Hepatocyte (in vitro differentiated cells): ENCODE measurements around the gene SCFD1. TPM values are rescaled to one million over a fixed set of nuclear protein-coding genes. Genes with fewer than 3 reads are reported as not detected.

Experiments used
- DNase-seq: peaks from one replicate; pipeline ENCODE4 v3.0.0-alpha.2; 2016; ENCODE audit warnings: low spot score
- H2AFZ ChIP-seq: fragments of 200-600 bp; sonication (generic); 2 replicates; pipeline ENCODE4 v1.6.0; 2016; ENCODE audit warnings: antibody characterized with exemption, mild to moderate bottlenecking
- H3K27ac ChIP-seq: fragments of 200-600 bp; sonication (generic); 2 replicates; pipeline ENCODE4 v1.5.1; 2016; ENCODE audit warnings: mild to moderate bottlenecking
- H3K27me3 ChIP-seq: fragments of 200-600 bp; sonication (generic); 2 replicates; pipeline ENCODE4 v1.6.1; 2016
- H3K36me3 ChIP-seq: fragments of 200-600 bp; sonication (generic); replicated peaks from 2 replicates; pipeline ENCODE4 v1.5.1; 2016; ENCODE audit warnings: low read depth; ENCODE audit not compliant: insufficient read depth
- H3K4me1 ChIP-seq: fragments of 200-600 bp; sonication (generic); 2 replicates; pipeline ENCODE4 v1.5.1; 2016; ENCODE audit warnings: mild to moderate bottlenecking, moderate library complexity; ENCODE audit not compliant: insufficient read depth
- H3K4me2 ChIP-seq: fragments of 200-600 bp; sonication (generic); 2 replicates; pipeline ENCODE4 v1.6.0; 2016
- H3K4me3 ChIP-seq: fragments of 200-600 bp; sonication (generic); 2 replicates; pipeline ENCODE4 v1.5.1; 2016; ENCODE audit warnings: mild to moderate bottlenecking
- H3K79me2 ChIP-seq: fragments of 200-600 bp; sonication (generic); 2 replicates; pipeline ENCODE4 v1.6.0; 2017; ENCODE audit warnings: mild to moderate bottlenecking
- H3K9me2 ChIP-seq: fragments of 200-600 bp; sonication (generic); replicated peaks from 2 replicates; pipeline ENCODE4 v1.6.0; 2017; ENCODE audit warnings: mild to moderate bottlenecking; ENCODE audit not compliant: insufficient read depth
- H3K9me3 ChIP-seq: fragments of 200-600 bp; sonication (generic); 2 replicates; pipeline ENCODE4 v1.5.1; 2016; ENCODE audit warnings: low read depth, mild to moderate bottlenecking
- H4K20me1 ChIP-seq: fragments of 200-600 bp; sonication (generic); 2 replicates; pipeline ENCODE4 v1.6.0; 2016; ENCODE audit warnings: mild to moderate bottlenecking; ENCODE audit not compliant: insufficient read depth, poor library complexity, severe bottlenecking
- EZH2 ChIP-seq: fragments of 200-600 bp; sonication (generic); IDR thresholded peaks from 2 replicates; pipeline ENCODE4 v1.6.1; 2016; ENCODE audit warnings: antibody characterized with exemption, mild to moderate bottlenecking, borderline replicate concordance
- EZH2phosphoT487 ChIP-seq: fragments of 200-600 bp; sonication (generic); IDR thresholded peaks from one replicate; pipeline ENCODE4 v1.6.1; 2018; ENCODE audit warnings: antibody characterized with exemption, mild to moderate bottlenecking, low read depth, moderate library complexity; ENCODE audit not compliant: unreplicated experiment, severe bottlenecking
- WGBS: methylation state at CpG from one replicate; pipeline ENCODE4 v1.1.6; 2016; ENCODE audit warnings: low lambda C conversion rate; ENCODE audit errors: missing lambda C conversion rate; 5-methylcytosine and 5-hydroxymethylcytosine counted together
- polyA plus RNA-seq: library from polyadenylated mRNA; unstranded; fragments of >200 nt; fragmentation: Nextera tagmentation; extraction: Ambion mirVana; gene quantifications from 2 replicates; pipeline ENCODE4 v1.2.1, GENCODE V29; 2016
- total RNA-seq: library from RNA; depleted of rRNA; stranded (reverse); fragments of >200 nt; gene quantifications from 2 replicates; pipeline ENCODE4 v1.2.3, GENCODE V29; 2014
- TF ChIP-seq, protein P1 (sequence below): fragments of 200-600 bp; sonication (generic); IDR thresholded peaks from 2 replicates; pipeline ENCODE4 v1.5.1; 2016; ENCODE audit warnings: antibody characterized with exemption, mild to moderate bottlenecking; ENCODE audit not compliant: poor library complexity

The SCFD1 gene
- total and polyA plus RNA-seq, 2 experiments from 2014 or later, result 68.9 to 101 TPM

DNA sequence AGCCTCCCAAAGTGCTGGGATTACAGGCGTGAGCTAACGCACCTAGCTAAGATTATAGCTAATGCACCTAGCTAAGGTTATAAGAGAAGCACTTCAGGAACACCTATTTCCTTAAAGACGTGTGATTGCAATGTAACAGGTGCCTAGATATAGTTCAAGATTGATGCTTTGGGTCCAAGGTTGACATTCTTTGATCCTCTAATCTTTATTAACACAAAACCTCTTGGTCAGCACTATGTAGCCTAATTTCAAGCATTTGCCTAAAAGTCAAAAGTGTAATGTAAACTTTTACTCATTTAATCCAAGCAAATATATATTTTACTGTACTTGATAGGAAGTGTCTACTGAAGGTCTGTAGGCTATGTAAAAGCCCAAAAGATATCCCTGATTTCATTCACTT lies 36.5 kb downstream of the SCFD1 start:
- TF ChIP-seq EZH2phosphoT487 (no peak), EZH2 (no peak)
- TF ChIP-seq, protein P1, sequence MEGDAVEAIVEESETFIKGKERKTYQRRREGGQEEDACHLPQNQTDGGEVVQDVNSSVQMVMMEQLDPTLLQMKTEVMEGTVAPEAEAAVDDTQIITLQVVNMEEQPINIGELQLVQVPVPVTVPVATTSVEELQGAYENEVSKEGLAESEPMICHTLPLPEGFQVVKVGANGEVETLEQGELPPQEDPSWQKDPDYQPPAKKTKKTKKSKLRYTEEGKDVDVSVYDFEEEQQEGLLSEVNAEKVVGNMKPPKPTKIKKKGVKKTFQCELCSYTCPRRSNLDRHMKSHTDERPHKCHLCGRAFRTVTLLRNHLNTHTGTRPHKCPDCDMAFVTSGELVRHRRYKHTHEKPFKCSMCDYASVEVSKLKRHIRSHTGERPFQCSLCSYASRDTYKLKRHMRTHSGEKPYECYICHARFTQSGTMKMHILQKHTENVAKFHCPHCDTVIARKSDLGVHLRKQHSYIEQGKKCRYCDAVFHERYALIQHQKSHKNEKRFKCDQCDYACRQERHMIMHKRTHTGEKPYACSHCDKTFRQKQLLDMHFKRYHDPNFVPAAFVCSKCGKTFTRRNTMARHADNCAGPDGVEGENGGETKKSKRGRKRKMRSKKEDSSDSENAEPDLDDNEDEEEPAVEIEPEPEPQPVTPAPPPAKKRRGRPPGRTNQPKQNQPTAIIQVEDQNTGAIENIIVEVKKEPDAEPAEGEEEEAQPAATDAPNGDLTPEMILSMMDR, result no peak
- no peak for DNase-seq
- 96% methylated on average over 3 of the region's 3 CpGs for WGBS

DNA sequence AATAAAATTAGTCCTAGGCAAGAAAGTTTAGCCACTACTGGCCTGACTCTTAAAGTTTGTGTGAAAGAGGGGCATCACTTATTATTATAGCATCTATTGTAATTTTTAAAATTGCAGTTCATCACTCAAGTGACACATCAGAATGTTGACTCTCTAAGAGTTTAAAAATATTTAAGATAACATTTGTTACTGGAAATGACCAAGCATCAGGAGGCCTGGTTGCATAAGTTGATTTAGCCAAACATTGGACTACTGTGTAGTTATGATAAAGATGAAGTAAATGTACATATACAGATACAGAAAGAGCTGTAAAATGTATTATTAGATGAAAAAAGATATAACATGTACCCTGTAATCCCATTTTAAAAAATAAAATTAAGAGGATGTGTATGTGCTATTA lies 47.5 kb downstream of the SCFD1 start:
- Histone ChIP-seq H3K36me3 (no peaks in the 10 kb centered on the region), H3K27ac (no peak overlapping the region), H3K9me3 (no peaks in the 10 kb centered on the region), H3K4me2 (no peak overlapping the region), H2AFZ (no peak overlapping the region), H3K4me3 (no peak overlapping the region), H3K79me2 (no peaks in the 10 kb centered on the region), H3K27me3 (no peaks in the 10 kb centered on the region), H4K20me1 (no peaks in the 10 kb centered on the region), H3K9me2 (no peaks in the 10 kb centered on the region), H3K4me1 (no peaks in the 10 kb centered on the region)
- TF ChIP-seq EZH2phosphoT487, result no peak
- no peak for TF ChIP-seq EZH2
- TF ChIP-seq, protein P1, result no peak
- DNase-seq, result no peak

More for the DNA sequence above, 36.5 kb downstream of the SCFD1 start:
- no peaks in the 10 kb centered on the region for H3K9me2 ChIP-seq
- no peak overlapping the region for H3K4me2 ChIP-seq
- no peaks in the 10 kb centered on the region for H3K27me3 ChIP-seq
- no peaks in the 10 kb centered on the region for H4K20me1 ChIP-seq
- H3K4me3 ChIP-seq, result no peak overlapping the region
- no peaks in the 10 kb centered on the region for H3K4me1 ChIP-seq
- no peaks in the 10 kb centered on the region for H3K36me3 ChIP-seq
- H3K9me3 ChIP-seq, result no peaks in the 10 kb centered on the region
- H3K27ac ChIP-seq, result no peak overlapping the region
- no peak overlapping the region for H2AFZ ChIP-seq
- peaks cover 3% of the 10 kb centered on the region for H3K79me2 ChIP-seq

DNA sequence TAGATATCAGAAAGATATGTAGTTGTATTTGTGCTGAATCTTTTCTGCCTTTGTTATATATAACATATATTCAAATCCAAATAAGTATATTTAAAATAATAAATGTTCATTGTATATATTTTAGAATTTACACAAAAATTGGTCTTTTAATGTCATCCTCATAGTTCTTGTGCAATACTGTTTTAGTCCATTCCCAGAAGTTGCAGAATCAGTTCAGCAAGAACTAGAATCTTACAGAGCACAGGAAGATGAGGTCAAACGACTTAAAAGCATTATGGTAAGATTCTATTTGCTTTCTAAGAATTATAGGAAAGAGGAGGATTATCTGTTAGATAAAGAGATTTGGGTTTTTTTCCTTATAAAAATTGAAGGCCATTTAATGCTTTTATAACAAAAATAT lies 51.0 kb downstream of the SCFD1 start:
- WGBS, result 74% methylated on average over 1 of the region's 1 CpG
- Histone ChIP-seq H3K9me2 (no peaks in the 10 kb centered on the region), H3K4me2 (no peak overlapping the region), H3K79me2 (no peaks in the 10 kb centered on the region), H4K20me1 (no peaks in the 10 kb centered on the region), H2AFZ (no peak overlapping the region), H3K4me1 (no peaks in the 10 kb centered on the region), H3K27ac (no peak overlapping the region), H3K36me3 (no peaks in the 10 kb centered on the region), H3K27me3 (no peaks in the 10 kb centered on the region), H3K9me3 (no peaks in the 10 kb centered on the region), H3K4me3 (no peak overlapping the region)
- TF ChIP-seq EZH2phosphoT487 (no peak), EZH2 (no peak)
- TF ChIP-seq, protein P1, result no peak
- DNase-seq, result no peak

DNA sequence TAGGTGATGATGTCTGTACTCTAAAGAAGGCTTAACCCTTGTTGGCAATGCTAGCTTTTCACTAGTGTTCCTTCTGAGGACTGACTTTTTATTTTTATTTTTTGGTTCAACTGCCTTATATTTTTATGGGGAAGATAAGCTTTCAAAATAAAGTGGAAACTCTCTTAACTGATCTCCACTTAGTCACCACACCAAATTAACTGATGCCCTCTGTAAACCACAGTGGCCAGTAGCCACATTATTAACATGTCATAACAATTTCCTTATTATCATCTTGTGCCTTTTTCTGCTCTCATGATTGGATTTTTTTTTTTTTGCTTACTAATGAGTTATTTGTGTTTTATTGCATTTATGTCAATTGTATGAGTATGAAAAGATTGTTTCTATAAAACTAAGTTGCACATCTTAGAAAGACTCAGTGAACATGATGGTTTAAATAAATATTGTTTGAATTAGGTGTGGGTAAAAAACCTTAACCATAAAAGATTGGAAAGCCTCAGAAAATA lies 56.9 kb downstream of the SCFD1 start:
- Histone ChIP-seq H3K4me2 (no peak overlapping the region), H3K4me1 (no peaks in the 10 kb centered on the region), H3K27ac (no peak overlapping the region), H3K9me2 (no peaks in the 10 kb centered on the region), H3K27me3 (no peaks in the 10 kb centered on the region), H3K4me3 (no peak overlapping the region), H3K79me2 (peaks cover 3% of the 10 kb centered on the region), H2AFZ (no peak overlapping the region), H4K20me1 (no peaks in the 10 kb centered on the region), H3K36me3 (no peaks in the 10 kb centered on the region), H3K9me3 (no peaks in the 10 kb centered on the region)
- no peak for DNase-seq
- TF ChIP-seq EZH2 (no peak), EZH2phosphoT487 (no peak)
- TF ChIP-seq, protein P1, result no peak
